AG10803 (cell line): ENCODE results near the gene IL1RAPL2.

Experiments used
- DNase-seq: peaks from one replicate; pipeline ENCODE4 v3.0.0; 2010; ENCODE audit warnings: low read depth
- H3K4me3 ChIP-seq: 2 replicates; pipeline ENCODE4 v1.5.1; 2011; ENCODE audit warnings: mild to moderate bottlenecking, low read length, control low read depth
- TF ChIP-seq, protein P1 (sequence below): conservative IDR thresholded peaks from 2 replicates; pipeline ENCODE4 v1.5.1; 2011; ENCODE audit warnings: mild to moderate bottlenecking, low read length, control low read depth, inconsistent platforms

The IL1RAPL2 gene

DNA sequence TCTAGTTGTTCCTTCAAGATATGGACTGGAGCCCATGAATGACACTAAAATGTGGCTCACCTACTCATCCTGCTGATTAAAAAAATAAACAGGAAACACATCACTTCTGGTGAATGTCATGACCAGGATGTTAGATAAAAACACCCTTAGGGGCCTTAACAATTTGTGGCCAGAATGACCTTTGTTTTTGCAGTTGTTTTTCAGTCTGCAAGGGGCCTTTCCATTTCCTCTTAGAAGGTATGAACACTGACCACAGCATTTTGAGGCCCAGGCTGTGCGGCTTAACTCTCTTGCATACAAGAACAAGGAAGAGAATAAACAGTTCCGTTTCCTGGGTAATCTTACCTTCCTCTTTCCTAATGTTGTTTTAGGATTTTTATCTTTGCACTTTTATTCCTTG lies 113.2 kb downstream of the IL1RAPL2 start:
- DNase-seq = no peak
- no peak overlapping the region for H3K4me3 ChIP-seq
- TF ChIP-seq, protein P1, sequence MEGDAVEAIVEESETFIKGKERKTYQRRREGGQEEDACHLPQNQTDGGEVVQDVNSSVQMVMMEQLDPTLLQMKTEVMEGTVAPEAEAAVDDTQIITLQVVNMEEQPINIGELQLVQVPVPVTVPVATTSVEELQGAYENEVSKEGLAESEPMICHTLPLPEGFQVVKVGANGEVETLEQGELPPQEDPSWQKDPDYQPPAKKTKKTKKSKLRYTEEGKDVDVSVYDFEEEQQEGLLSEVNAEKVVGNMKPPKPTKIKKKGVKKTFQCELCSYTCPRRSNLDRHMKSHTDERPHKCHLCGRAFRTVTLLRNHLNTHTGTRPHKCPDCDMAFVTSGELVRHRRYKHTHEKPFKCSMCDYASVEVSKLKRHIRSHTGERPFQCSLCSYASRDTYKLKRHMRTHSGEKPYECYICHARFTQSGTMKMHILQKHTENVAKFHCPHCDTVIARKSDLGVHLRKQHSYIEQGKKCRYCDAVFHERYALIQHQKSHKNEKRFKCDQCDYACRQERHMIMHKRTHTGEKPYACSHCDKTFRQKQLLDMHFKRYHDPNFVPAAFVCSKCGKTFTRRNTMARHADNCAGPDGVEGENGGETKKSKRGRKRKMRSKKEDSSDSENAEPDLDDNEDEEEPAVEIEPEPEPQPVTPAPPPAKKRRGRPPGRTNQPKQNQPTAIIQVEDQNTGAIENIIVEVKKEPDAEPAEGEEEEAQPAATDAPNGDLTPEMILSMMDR = no peak

DNA sequence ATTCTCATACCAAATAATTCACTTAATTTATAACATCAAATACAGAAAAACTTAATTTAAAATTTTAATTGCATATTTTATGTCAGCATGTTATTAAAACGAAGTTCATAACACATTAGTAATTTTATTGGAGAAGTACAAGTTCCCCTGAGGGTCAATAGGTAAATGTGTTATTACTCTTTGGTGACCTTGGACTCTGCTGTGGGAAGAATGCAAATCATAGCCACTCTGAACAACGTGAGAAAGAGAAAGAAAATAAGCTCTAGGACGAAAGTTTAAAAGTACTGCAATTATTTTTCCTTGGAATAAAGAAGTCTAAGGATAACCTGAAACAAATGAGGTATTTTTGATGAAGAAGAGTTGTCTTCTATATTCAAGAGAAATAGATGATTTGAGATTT lies 115.2 kb downstream of the IL1RAPL2 start:
- H3K4me3 ChIP-seq = no peak overlapping the region
- no peak for DNase-seq
- TF ChIP-seq, protein P1 = no peak

DNA sequence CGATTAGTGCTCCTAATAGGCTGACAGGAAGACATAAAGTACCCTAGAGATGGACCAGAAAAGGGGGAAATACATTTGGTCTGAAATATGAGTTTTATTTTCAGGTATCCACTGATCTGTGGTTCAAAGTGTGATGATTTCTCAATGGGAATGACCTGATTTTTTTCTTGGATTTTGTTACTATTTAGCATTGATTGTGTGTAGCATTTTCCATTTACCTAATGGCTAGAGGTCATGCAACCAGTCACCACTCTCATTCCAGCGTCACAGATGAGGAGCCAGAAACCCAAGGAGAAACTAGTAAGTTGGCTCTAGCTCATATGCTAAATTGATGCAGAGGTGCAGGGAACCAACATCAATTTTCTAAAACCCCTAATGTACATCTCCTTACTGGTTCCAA lies 118.1 kb downstream of the IL1RAPL2 start:
- TF ChIP-seq, protein P1 = no peak
- H3K4me3 ChIP-seq = no peak overlapping the region
- no peak for DNase-seq

DNA sequence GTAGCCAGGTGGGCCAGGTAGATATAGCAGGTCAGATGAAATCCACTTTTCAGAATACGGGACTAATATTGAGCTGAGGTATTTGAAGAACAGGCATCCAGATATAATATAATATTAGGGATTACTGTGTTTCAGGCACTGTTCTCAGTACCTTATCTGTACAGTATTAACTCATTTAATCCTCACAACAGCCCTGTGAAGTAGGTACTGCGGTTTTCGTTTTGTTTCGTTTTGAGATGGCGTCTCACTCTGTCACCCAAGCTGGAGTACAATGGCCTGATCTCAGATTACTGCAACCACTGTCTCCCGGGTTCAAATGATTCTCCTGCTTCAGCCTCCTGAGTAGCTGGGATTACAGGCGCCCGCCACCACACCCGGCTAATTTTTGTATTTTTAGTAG lies 129.6 kb downstream of the IL1RAPL2 start:
- no peak for DNase-seq
- no peak overlapping the region for H3K4me3 ChIP-seq
- TF ChIP-seq, protein P1 = no peak

DNA sequence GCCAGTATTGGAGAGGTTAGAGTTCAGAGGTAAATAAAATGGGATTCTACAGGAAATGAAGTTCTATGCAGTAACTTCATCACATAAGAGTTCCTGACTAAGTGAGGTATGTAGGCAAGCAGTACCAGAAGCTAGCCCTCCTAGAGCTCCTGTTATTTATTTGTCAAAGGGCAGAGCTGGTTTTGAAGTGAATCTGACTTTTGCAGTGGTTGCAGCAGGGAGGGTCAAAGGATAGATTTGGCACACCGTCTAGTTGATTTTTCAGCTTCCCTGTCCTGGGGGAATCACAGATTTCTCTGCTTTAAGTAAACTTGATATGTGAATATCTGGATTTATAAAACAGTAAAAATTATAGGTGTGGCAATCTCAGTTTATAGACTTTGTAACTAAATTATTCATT lies 130.7 kb downstream of the IL1RAPL2 start:
- no peak overlapping the region for H3K4me3 ChIP-seq
- DNase-seq = no peak
- TF ChIP-seq, protein P1 = no peak

DNA sequence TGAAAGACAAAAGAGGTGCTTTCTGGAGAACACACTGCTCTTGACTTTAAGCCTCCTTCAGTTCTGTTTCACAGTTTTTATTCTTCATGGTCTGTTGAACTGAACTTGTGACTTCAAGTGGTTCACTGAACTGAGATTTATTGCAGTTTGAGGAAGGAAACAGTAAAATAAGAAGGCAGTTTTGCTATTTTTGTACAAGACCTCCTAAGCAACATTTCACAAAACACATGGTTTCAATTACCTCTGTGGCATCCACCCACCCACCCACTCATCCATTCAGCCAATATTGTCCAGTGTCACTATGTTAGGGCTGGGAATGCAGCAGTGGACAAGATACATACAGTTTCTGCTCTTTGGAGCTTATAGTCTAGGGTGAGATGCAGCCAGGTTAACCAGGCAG lies 131.3 kb downstream of the IL1RAPL2 start:
- TF ChIP-seq, protein P1 = no peak
- H3K4me3 ChIP-seq = no peak overlapping the region
- DNase-seq = no peak

DNA sequence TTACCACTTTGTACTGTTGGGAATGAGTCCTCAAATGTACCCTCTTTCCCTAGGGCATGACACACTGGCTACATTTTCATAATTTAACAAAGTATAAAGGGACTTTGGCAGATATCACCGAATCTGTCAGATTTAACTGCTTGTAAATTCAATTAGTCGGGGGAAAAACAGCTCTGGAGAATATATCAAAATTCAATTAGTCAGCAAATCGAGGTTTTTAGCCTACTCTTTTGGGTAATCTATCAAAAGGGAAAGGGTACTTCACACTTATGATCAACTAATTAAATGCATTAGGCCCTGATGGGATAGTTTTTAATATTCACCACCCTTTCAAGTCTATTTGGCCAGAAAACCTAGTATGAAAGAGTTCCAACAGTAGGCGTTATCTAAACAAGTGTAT lies 141.0 kb downstream of the IL1RAPL2 start:
- DNase-seq = no peak
- TF ChIP-seq, protein P1 = no peak
- no peak overlapping the region for H3K4me3 ChIP-seq
